ENCODE measurements around the gene TMEM8B. TPM values are rescaled to one million over a fixed set of nuclear protein-coding genes. Genes with fewer than 3 reads are reported as not detected.

The TMEM8B gene
- total and polyA plus RNA-seq, 9 of the 15 experiments (the other 6 are each of a cell fraction or from before 2014, with no cell fraction given): 0.01 to 2.2 (median 1.1) TPM

DNA sequence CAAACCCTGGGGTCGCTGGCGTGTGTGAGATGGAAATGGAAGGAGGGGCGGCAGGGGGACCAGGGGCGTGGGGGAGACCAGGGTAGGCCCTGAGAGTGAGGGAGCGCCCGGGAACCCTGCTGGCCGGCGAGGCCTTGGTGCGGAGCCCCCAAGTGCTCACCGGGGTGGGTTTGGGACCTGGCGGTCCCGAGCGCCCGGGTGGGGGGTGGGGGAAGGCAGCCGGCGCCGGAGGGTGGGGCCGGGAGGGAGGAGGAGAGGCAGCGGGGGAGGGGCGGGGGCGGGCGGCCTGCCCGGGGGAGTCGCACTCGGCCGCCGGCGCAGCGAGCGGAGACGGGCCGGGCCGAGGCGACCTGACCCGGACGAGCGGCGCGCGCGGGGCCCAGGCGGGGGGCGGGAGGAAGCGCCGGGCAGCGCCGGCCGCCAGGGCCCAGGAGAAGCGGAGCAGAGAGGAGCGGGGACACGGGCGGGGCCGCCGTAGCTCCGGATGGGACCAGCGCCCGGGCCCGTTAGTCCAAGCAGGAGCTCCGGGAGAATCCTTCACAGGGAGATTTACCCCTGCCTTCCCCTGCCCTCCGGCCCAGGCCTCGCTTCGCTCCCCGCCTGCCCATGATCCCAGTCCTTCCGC, 37.6 kb upstream of the TMEM8B start, which contains the start of gene NPR2:
NPR2 (plus strand) TSS at position 295 of the 625 bp plus-strand sequence. CDS start 818 bp downstream, outside the sequence.
- BruUV-seq (replicated peaks): no TSS peak
- H3K4me2 ChIP-seq (ENCODE audit: insufficient read depth, low read length): no peak within 1 kb of the TSS
- no CpG with 5 or more reads among the region's 64 CpGs for WGBS (ENCODE audit: insufficient coverage, low coverage, missing lambda C conversion rate)
- ChIA-PET POLR2A (no interaction called here), CTCF (ENCODE audit: low intra/inter-chr PET ratio) (interaction anchor here (2.0 to 2.8 kb wide), 2 partner anchors 35 to 91 kb away, joined by 13 to 28 read pairs; no protein-coding TSS in a partner anchor)
- peaks cover 6% of the 10 kb centered on the region in 2 experiments; a peak in 4 of 5 replicates for H3K4me1 ChIP-seq (replicated peaks in 1 of 2; ENCODE audit: control insufficient read depth in 2 of 2, insufficient read depth in 2 of 2, low read length in 2 of 2)
- no peak within 1 kb of the TSS for H3K27ac ChIP-seq (ENCODE audit: extremely low read depth, low read depth, low read length)
- intact Hi-C loops (cut with micrococcal nuclease) (no loop called here), in situ Hi-C loops (cut with MboI) (loop anchor here (10.0 kb wide), 1 partner anchor 93 kb away; no protein-coding TSS in a partner anchor)
- H3K9me1 ChIP-seq (ENCODE audit: control insufficient read depth, insufficient read depth, low read length): no peaks in the 10 kb centered on the region
- H3K36me3 ChIP-seq (ENCODE audit: control insufficient read depth, insufficient read depth, low read length): peaks cover 16% of the 10 kb centered on the region; the same call in 2 of the 3 replicates
- no peak within 1 kb of the TSS for H3K4me3 ChIP-seq
- FAIRE-seq: no peak
- H3K79me2 ChIP-seq (ENCODE audit: control insufficient read depth, insufficient read depth, low read length): no peaks in the 10 kb centered on the region
- H3K9me3 ChIP-seq (replicated peaks; ENCODE audit: control insufficient read depth, insufficient read depth, low read depth, low read length): no peaks in the 10 kb centered on the region
- H4K20me1 ChIP-seq (replicated peaks; ENCODE audit: control insufficient read depth, insufficient read depth, low read length): no peaks in the 10 kb centered on the region
- H3K27me3 ChIP-seq (ENCODE audit: control insufficient read depth in 2 of 2, insufficient read depth in 2 of 2, low read length in 2 of 2): no peaks in the 10 kb centered on the region
- no peak within 1 kb of the TSS for H3K9ac ChIP-seq (ENCODE audit: insufficient read depth in 1 of 2, low read depth in 2 of 2, low read length in 2 of 2)
- DNase-seq (ENCODE audit: extremely low read depth in 1 of 4, low spot score in 3 of 4): peak in 1 of 4 experiments; percentile 12
- ATAC-seq: no peak
- no peak within 1 kb of the TSS for H2AFZ ChIP-seq (ENCODE audit: low read depth, low read length)
- TF ChIP-seq ETV5 (CRISPR knock-in tag; IDR thresholded peaks at IDR 0.05; ENCODE audit: low read depth): no peak
- TF ChIP-seq, protein P1, sequence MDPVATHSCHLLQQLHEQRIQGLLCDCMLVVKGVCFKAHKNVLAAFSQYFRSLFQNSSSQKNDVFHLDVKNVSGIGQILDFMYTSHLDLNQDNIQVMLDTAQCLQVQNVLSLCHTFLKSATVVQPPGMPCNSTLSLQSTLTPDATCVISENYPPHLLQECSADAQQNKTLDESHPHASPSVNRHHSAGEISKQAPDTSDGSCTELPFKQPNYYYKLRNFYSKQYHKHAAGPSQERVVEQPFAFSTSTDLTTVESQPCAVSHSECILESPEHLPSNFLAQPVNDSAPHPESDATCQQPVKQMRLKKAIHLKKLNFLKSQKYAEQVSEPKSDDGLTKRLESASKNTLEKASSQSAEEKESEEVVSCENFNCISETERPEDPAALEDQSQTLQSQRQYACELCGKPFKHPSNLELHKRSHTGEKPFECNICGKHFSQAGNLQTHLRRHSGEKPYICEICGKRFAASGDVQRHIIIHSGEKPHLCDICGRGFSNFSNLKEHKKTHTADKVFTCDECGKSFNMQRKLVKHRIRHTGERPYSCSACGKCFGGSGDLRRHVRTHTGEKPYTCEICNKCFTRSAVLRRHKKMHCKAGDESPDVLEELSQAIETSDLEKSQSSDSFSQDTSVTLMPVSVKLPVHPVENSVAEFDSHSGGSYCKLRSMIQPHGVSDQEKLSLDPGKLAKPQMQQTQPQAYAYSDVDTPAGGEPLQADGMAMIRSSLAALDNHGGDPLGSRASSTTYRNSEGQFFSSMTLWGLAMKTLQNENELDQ (CRISPR knock-in tag; IDR thresholded peaks at IDR 0.05; ENCODE audit: borderline replicate concordance): no peak
- TF ChIP-seq, protein P2, sequence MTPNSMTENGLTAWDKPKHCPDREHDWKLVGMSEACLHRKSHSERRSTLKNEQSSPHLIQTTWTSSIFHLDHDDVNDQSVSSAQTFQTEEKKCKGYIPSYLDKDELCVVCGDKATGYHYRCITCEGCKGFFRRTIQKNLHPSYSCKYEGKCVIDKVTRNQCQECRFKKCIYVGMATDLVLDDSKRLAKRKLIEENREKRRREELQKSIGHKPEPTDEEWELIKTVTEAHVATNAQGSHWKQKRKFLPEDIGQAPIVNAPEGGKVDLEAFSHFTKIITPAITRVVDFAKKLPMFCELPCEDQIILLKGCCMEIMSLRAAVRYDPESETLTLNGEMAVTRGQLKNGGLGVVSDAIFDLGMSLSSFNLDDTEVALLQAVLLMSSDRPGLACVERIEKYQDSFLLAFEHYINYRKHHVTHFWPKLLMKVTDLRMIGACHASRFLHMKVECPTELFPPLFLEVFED (CRISPR knock-in tag; conservative IDR thresholded peaks at IDR 0.05): no peak
- TF ChIP-seq ILF3 (IDR thresholded peaks at IDR 0.05; ENCODE audit: borderline replicate concordance): no peak
- no peak for TF ChIP-seq TBL1XR1 (IDR thresholded peaks at IDR 0.05; ENCODE audit: low read length in 2 of 2)
- TF ChIP-seq ZNF41 (CRISPR knock-in tag; conservative IDR thresholded peaks at IDR 0.05): no peak
- no peak for TF ChIP-seq ZNF584 (CRISPR knock-in tag; IDR thresholded peaks at IDR 0.05; ENCODE audit: low read depth)
- no peak for TF ChIP-seq ZNF384 (IDR thresholded peaks at IDR 0.05; ENCODE audit: low read depth, low read length)
- TF ChIP-seq PHF21A (IDR thresholded peaks at IDR 0.05; ENCODE audit: borderline replicate concordance, low read depth): no peak
- TF ChIP-seq MECOM (CRISPR knock-in tag; IDR thresholded peaks at IDR 0.05): no peak
- TF ChIP-seq, protein P3, sequence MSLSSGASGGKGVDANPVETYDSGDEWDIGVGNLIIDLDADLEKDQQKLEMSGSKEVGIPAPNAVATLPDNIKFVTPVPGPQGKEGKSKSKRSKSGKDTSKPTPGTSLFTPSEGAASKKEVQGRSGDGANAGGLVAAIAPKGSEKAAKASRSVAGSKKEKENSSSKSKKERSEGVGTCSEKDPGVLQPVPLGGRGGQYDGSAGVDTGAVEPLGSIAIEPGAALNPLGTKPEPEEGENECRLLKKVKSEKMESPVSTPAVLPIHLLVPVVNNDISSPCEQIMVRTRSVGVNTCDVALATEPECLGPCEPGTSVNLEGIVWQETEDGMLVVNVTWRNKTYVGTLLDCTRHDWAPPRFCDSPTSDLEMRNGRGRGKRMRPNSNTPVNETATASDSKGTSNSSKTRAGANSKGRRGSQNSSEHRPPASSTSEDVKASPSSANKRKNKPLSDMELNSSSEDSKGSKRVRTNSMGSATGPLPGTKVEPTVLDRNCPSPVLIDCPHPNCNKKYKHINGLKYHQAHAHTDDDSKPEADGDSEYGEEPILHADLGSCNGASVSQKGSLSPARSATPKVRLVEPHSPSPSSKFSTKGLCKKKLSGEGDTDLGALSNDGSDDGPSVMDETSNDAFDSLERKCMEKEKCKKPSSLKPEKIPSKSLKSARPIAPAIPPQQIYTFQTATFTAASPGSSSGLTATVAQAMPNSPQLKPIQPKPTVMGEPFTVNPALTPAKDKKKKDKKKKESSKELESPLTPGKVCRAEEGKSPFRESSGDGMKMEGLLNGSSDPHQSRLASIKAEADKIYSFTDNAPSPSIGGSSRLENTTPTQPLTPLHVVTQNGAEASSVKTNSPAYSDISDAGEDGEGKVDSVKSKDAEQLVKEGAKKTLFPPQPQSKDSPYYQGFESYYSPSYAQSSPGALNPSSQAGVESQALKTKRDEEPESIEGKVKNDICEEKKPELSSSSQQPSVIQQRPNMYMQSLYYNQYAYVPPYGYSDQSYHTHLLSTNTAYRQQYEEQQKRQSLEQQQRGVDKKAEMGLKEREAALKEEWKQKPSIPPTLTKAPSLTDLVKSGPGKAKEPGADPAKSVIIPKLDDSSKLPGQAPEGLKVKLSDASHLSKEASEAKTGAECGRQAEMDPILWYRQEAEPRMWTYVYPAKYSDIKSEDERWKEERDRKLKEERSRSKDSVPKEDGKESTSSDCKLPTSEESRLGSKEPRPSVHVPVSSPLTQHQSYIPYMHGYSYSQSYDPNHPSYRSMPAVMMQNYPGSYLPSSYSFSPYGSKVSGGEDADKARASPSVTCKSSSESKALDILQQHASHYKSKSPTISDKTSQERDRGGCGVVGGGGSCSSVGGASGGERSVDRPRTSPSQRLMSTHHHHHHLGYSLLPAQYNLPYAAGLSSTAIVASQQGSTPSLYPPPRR (CRISPR knock-in tag; IDR thresholded peaks at IDR 0.05; ENCODE audit: borderline replicate concordance): no peak
- TF ChIP-seq TAF15 (IDR thresholded peaks at IDR 0.05; ENCODE audit: low read depth, low read length): no peak
